H1 (cell line): ENCODE data around the gene PRKCA. TPM values are rescaled to one million over a fixed set of nuclear protein-coding genes. Genes with fewer than 3 reads are reported as not detected.

Experiments used
- CTCF ChIA-PET: fragments of 300-600 bp; sonication (Branson Sonifier 250); formaldehyde crosslinking; loops from one replicate; lab custom pipeline; 2021; ENCODE audit not compliant: partially characterized antibody; lab: Charles Lee
- POLR2A ChIA-PET: fragments of 300-600 bp; sonication (Branson Sonifier 250); formaldehyde crosslinking; loops from one replicate; lab custom pipeline; 2021; ENCODE audit warnings: inconsistent platforms; ENCODE audit not compliant: partially characterized antibody; lab: Charles Lee
- DNase-seq, 2 experiments: peaks; one replicate each; pipeline versions ENCODE4 v3.0.0 to v3.0.0-alpha.2; 2010 to 2022; ENCODE audit warnings: low spot score in 2 of 2, low read depth in 1 of 2, mixed read lengths in 1 of 2
- FAIRE-seq: peaks from 2 replicates; lab custom pipeline; 2011; peaks lifted over from hg19 to GRCh38; lab: Jason Lieb, UNC
- H2AFZ ChIP-seq: 2 replicates; pipeline ENCODE4 v1.8.1; 2012; ENCODE audit warnings: low read length, inconsistent platforms
- H2AK5ac ChIP-seq: 2 replicates; pipeline ENCODE4 v1.6.1; 2013; ENCODE audit warnings: low read depth, low read length
- H2BK120ac ChIP-seq: replicated peaks from 2 replicates; pipeline ENCODE3; 2013; ENCODE audit warnings: low read depth, low read length, inconsistent platforms
- H2BK12ac ChIP-seq: 2 replicates; pipeline ENCODE4 v1.6.1; 2013; ENCODE audit warnings: low read depth, low read length
- H2BK15ac ChIP-seq: 2 replicates; pipeline ENCODE4 v1.6.1; 2013; ENCODE audit warnings: low read length
- H2BK20ac ChIP-seq: 2 replicates; pipeline ENCODE4 v1.6.1; 2013; ENCODE audit warnings: low read length
- H2BK5ac ChIP-seq: 2 replicates; pipeline ENCODE4 v1.6.1; 2013; ENCODE audit warnings: low read depth, low read length
- H3K14ac ChIP-seq: 2 replicates; pipeline ENCODE4 v1.6.1; 2013; ENCODE audit warnings: inconsistent platforms; ENCODE audit not compliant: insufficient read length
- H3K18ac ChIP-seq: 2 replicates; pipeline ENCODE4 v1.6.1; 2013; ENCODE audit warnings: low read length; ENCODE audit errors: extremely low read depth
- H3K23ac ChIP-seq: 2 replicates; pipeline ENCODE4 v1.6.1; 2013; ENCODE audit warnings: inconsistent platforms; ENCODE audit not compliant: insufficient read length
- H3K23me2 ChIP-seq: 2 replicates; pipeline ENCODE4 v1.6.1; 2013; ENCODE audit warnings: low read depth, low read length
- H3K27ac ChIP-seq: 2 replicates; pipeline ENCODE4 v1.6.1; 2011; ENCODE audit warnings: low read depth, low read length, inconsistent platforms
- H3K27me3 ChIP-seq, 4 experiments: replicated peaks in 1 of 4; 1 replicate in 1 of 4; 2 replicates in 3 of 4; pipeline versions ENCODE4 v1.6.1 to v1.8.1; 2011 to 2013; ENCODE audit warnings: low read length in 3 of 4, mild to moderate bottlenecking in 3 of 4, inconsistent platforms in 2 of 4, mixed read lengths in 2 of 4, moderate library complexity in 1 of 4; ENCODE audit not compliant: control insufficient read depth in 3 of 4, insufficient read depth in 3 of 4; ENCODE audit errors: extremely low read depth in 1 of 4
- H3K36me3 ChIP-seq, 4 experiments: 2 replicates each; pipeline versions ENCODE4 v1.6.1 to v1.8.1; 2011 to 2013; ENCODE audit warnings: mild to moderate bottlenecking in 4 of 4, low read length in 3 of 4, moderate library complexity in 2 of 4, control low read depth in 1 of 4, inconsistent platforms in 1 of 4; ENCODE audit not compliant: insufficient read depth in 4 of 4, control insufficient read depth in 2 of 4
- H3K4ac ChIP-seq: replicated peaks from 2 replicates; pipeline ENCODE3; 2013; ENCODE audit warnings: low read length, low read depth, mixed read lengths, inconsistent platforms; ENCODE audit not compliant: insufficient read length
- H3K4me1 ChIP-seq, 4 experiments: replicated peaks in 1 of 4; 1 replicate in 1 of 4; 2 replicates in 3 of 4; pipeline versions ENCODE4 v1.6.1 to v1.8.1; 2011 to 2013; ENCODE audit warnings: low read length in 3 of 4, inconsistent platforms in 2 of 4, mixed read lengths in 1 of 4; ENCODE audit not compliant: insufficient read depth in 4 of 4, control insufficient read depth in 3 of 4
- H3K4me2 ChIP-seq, 2 experiments: 2 replicates each; pipeline versions ENCODE4 v1.6.1 to v1.8.1; 2011 to 2013; ENCODE audit warnings: low read depth in 2 of 2, low read length in 2 of 2, control low read depth in 1 of 2, inconsistent platforms in 1 of 2, mild to moderate bottlenecking in 1 of 2; ENCODE audit not compliant: insufficient read depth in 1 of 2
- H3K4me3 ChIP-seq, 4 experiments: fragments of 200-600, 300-600 bp in 1 of 4; sonication (generic), shearing (Covaris generic), sonication (Bioruptor Twin) in 1 of 4; 2 replicates each; pipeline versions ENCODE4 v1.5.1 to v1.8.1; 2011 to 2016; ENCODE audit warnings: low read length in 4 of 4, low read depth in 3 of 4, control low read depth in 2 of 4, inconsistent platforms in 2 of 4, mild to moderate bottlenecking in 2 of 4, mixed read lengths in 1 of 4, moderate library complexity in 1 of 4; ENCODE audit not compliant: insufficient read depth in 2 of 4; ENCODE audit errors: extremely low read depth in 1 of 4
- H3K56ac ChIP-seq: replicated peaks from 2 replicates; pipeline ENCODE3; 2013; ENCODE audit warnings: low read depth, mild to moderate bottlenecking, mixed read lengths, low read length, inconsistent platforms; ENCODE audit not compliant: insufficient read length
- H3K79me1 ChIP-seq: 2 replicates; pipeline ENCODE4 v1.6.1; 2013; ENCODE audit warnings: low read depth, low read length, control low read depth
- H3K79me2 ChIP-seq, 2 experiments: 2 replicates each; pipeline versions ENCODE4 v1.6.1 to v1.8.1; 2012 to 2013; ENCODE audit warnings: low read length in 2 of 2, mild to moderate bottlenecking in 2 of 2, inconsistent platforms in 1 of 2; ENCODE audit not compliant: insufficient read depth in 2 of 2, control insufficient read depth in 1 of 2
- H3K9ac ChIP-seq, 4 experiments: replicated peaks in 1 of 4; 1 replicate in 1 of 4; 2 replicates in 3 of 4; pipeline versions ENCODE4 v1.6.1 to v1.8.1; 2011 to 2013; ENCODE audit warnings: low read depth in 3 of 4, low read length in 3 of 4, control low read depth in 2 of 4, mild to moderate bottlenecking in 2 of 4, moderate library complexity in 2 of 4, inconsistent platforms in 1 of 4; ENCODE audit errors: extremely low read depth in 1 of 4
- H3K9me3 ChIP-seq, 2 experiments: 2 replicates each; pipeline versions ENCODE4 v1.6.1 to v1.8.1; 2012 to 2013; ENCODE audit warnings: mild to moderate bottlenecking in 2 of 2, moderate library complexity in 2 of 2, control low read depth in 1 of 2, inconsistent platforms in 1 of 2, low read depth in 1 of 2, low read length in 1 of 2, mixed read lengths in 1 of 2; ENCODE audit not compliant: insufficient read depth in 2 of 2
- H4K20me1 ChIP-seq, 2 experiments: replicated peaks in 1 of 2; 2 replicates each; pipeline versions ENCODE3 to v1.8.1; 2011 to 2013; ENCODE audit warnings: inconsistent platforms in 2 of 2, low read length in 2 of 2, mild to moderate bottlenecking in 1 of 2; ENCODE audit not compliant: insufficient read depth in 2 of 2, control insufficient read depth in 1 of 2
- H4K5ac ChIP-seq: 2 replicates; pipeline ENCODE4 v1.6.1; 2013; ENCODE audit warnings: low read length, low read depth, mixed read lengths, inconsistent platforms; ENCODE audit not compliant: insufficient read length
- H4K8ac ChIP-seq: 2 replicates; pipeline ENCODE4 v1.8.0; 2013; ENCODE audit warnings: mild to moderate bottlenecking, moderate library complexity, low read length, inconsistent platforms; ENCODE audit not compliant: insufficient read depth; ENCODE audit errors: extremely low read depth
- H4K91ac ChIP-seq: replicated peaks from 2 replicates; pipeline ENCODE3; 2013; ENCODE audit warnings: low read length, mixed read lengths, inconsistent platforms; ENCODE audit not compliant: insufficient read length
- RFX5 ChIP-seq: IDR thresholded peaks from 2 replicates; pipeline ENCODE4 v1.6.1; 2011; ENCODE audit warnings: low read depth, low read length, improper control_type of control experiment, borderline replicate concordance
- TAF1 ChIP-seq: IDR thresholded peaks from 2 replicates; pipeline ENCODE4 v1.6.1; 2011; ENCODE audit warnings: mild to moderate bottlenecking, low read depth, low read length
- TBP ChIP-seq: IDR thresholded peaks from 2 replicates; pipeline ENCODE4 v1.6.1; 2011; ENCODE audit warnings: low read depth, low read length, improper control_type of control experiment
- WGBS, 2 experiments: shearing (Covaris generic) in 1 of 2; methylation state at CpG; one replicate each; pipeline versions ENCODE4 v1.1.6 to v1.1.7; 2013 to 2015; ENCODE audit warnings: low lambda C conversion rate in 2 of 2, mixed read lengths in 2 of 2, inconsistent platforms in 1 of 2, low coverage in 1 of 2, missing lambda C conversion rate in 1 of 2; ENCODE audit not compliant: insufficient replicate concordance in 2 of 2, insufficient coverage in 1 of 2, insufficient read length in 1 of 2; ENCODE audit errors: extremely low coverage in 1 of 2, missing lambda C conversion rate in 1 of 2; 5-methylcytosine and 5-hydroxymethylcytosine counted together
- polyA plus RNA-seq, 7 experiments: library from polyadenylated mRNA; depleted of rRNA in 3 of 7; stranded (reverse) in 5 of 7; unstranded in 2 of 7; fragments of >200 nt in 5 of 7; fragments of 200-250 nt in 2 of 7; gene quantifications; 1 replicate in 5 of 7; 2 replicates in 1 of 7; 4 replicates in 1 of 7; pipeline versions ENCODE4 v1.2.1 to v1.2.3, GENCODE V29; 2011 to 2013; ENCODE audit warnings: missing spikeins in 2 of 7, mixed read lengths in 2 of 7
- total RNA-seq: library from RNA; stranded (reverse); fragmentation: NEBNext Ultra II Directional; extraction: Animal tissue kit (Norgen Biotek cat#: 25700); gene quantifications from 2 replicates; pipeline ENCODE4 v1.2.1, GENCODE V29; 2021
- TF ChIP-seq, protein P1 (sequence below): IDR thresholded peaks from 2 replicates; pipeline ENCODE4 v1.6.1; 2011; ENCODE audit warnings: low read length, improper control_type of control experiment
- TF ChIP-seq, protein P2 (sequence below): IDR thresholded peaks from 2 replicates; pipeline ENCODE4 v1.6.1; 2012; ENCODE audit warnings: low read length, inconsistent platforms

Gene PRKCA
- total and polyA plus RNA-seq, 2 of the 8 experiments (the other 6 are each of a cell fraction or from before 2014, with no cell fraction given) = 5.8 to 17.8 TPM

DNA sequence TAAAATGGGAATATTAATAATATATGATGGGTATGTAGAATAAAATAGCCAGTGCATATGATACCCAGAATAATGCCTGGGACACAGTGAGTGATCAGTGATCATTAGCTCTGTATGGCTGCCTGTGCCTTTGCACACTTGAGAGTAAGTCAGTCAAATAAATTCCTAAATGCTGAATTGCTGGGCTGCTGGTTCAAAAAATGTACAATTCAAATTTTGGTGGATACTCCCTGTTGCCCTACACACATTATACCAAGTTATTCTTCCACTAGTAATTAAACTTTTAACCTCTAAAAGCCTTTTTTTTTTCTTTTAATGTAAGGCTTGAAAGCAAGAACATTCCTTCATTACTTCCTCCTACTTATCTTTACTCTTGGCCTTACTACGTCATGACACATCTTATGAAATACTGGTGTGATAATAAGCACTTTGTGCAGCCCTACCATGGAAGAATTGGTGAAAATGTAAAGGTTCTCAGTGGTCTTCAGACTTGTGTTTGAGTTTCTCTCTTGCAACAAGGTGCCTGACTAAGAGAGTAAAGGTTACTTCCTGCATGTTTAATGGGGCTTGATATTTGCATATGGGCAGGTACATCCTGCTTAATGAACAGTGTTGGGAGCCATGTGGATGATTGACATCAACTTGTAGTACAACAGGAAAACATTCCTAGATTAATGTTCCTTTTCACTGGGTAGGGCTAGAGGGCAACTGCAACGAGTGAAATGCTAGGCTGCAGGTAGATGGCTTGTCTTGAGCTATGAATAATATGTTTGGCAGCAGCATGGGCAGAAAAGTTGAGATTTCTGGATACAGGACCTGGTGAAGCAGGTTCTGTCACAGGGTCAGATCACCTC lies 84.3 kb downstream of the PRKCA start:
- no peak overlapping the region for H3K27ac ChIP-seq
- peak overlapping the region; percentile 10 for H3K14ac ChIP-seq
- no peaks in the 10 kb centered on the region for H3K36me3 ChIP-seq
- no peak overlapping the region for H3K4me3 ChIP-seq
- H2BK5ac ChIP-seq = no peak overlapping the region
- no peak overlapping the region for H3K4ac ChIP-seq
- H3K9ac ChIP-seq = no peak overlapping the region
- H4K91ac ChIP-seq = no peak overlapping the region
- H3K79me1 ChIP-seq = peaks cover 2% of the 10 kb centered on the region; the same call in 1 of the 2 replicates
- no peak overlapping the region for H2AFZ ChIP-seq
- no peaks in the 10 kb centered on the region for H3K9me3 ChIP-seq
- peaks cover 0 to 1% of the 10 kb centered on the region in 2 experiments for H4K20me1 ChIP-seq
- no peaks in the 10 kb centered on the region for H3K27me3 ChIP-seq
- FAIRE-seq (no peak), DNase-seq (no peak)
- H3K18ac ChIP-seq = no peak overlapping the region
- TF ChIP-seq, protein P1, sequence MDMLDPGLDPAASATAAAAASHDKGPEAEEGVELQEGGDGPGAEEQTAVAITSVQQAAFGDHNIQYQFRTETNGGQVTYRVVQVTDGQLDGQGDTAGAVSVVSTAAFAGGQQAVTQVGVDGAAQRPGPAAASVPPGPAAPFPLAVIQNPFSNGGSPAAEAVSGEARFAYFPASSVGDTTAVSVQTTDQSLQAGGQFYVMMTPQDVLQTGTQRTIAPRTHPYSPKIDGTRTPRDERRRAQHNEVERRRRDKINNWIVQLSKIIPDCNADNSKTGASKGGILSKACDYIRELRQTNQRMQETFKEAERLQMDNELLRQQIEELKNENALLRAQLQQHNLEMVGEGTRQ = no peak
- no peak for TF ChIP-seq TAF1
- TF ChIP-seq TBP = no peak
- TF ChIP-seq, protein P2, sequence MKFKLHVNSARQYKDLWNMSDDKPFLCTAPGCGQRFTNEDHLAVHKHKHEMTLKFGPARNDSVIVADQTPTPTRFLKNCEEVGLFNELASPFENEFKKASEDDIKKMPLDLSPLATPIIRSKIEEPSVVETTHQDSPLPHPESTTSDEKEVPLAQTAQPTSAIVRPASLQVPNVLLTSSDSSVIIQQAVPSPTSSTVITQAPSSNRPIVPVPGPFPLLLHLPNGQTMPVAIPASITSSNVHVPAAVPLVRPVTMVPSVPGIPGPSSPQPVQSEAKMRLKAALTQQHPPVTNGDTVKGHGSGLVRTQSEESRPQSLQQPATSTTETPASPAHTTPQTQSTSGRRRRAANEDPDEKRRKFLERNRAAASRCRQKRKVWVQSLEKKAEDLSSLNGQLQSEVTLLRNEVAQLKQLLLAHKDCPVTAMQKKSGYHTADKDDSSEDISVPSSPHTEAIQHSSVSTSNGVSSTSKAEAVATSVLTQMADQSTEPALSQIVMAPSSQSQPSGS = no peak
- no peak for TF ChIP-seq RFX5
- no peak overlapping the region for H3K56ac ChIP-seq
- ChIA-PET POLR2A (no interaction called here), CTCF (interaction anchor here (1.3 kb wide), 1 partner anchor 180 kb away, joined by 3 read pairs; no protein-coding TSS in a partner anchor)
- peak overlapping the region in 1 of 2 experiments; percentile 33; a peak in 1 of 4 replicates for H3K4me2 ChIP-seq
- no peak overlapping the region for H2BK15ac ChIP-seq
- no peak overlapping the region for H4K8ac ChIP-seq
- H3K4me1 ChIP-seq = peaks cover 2 to 9% (median 5%) of the 10 kb centered on the region in 4 experiments; a peak in 5 of 7 replicates
- no peak overlapping the region for H4K5ac ChIP-seq
- no peak overlapping the region for H3K23ac ChIP-seq
- no peak overlapping the region for H2BK120ac ChIP-seq
- 43% methylated on average over 2 of the region's 2 CpGs; no CpG with 5 or more reads in 1 of the 2 experiments for WGBS, 2 experiments
- H3K79me2 ChIP-seq = peaks cover 0 to 8% of the 10 kb centered on the region in 2 experiments; a peak in 2 of 4 replicates
- H3K23me2 ChIP-seq = no peaks in the 10 kb centered on the region
- H2BK20ac ChIP-seq = no peak overlapping the region
- H2AK5ac ChIP-seq = no peak overlapping the region
- no peak overlapping the region for H2BK12ac ChIP-seq
